Astrocyte of the spinal cord (primary cell): Measurements from ENCODE around the gene FNBP1.

Experiments used
- DNase-seq: peaks from one replicate; pipeline ENCODE4 v3.0.0; 2011; ENCODE audit warnings: low read depth, low spot score
- H3K4me3 ChIP-seq: 2 replicates; pipeline ENCODE4 v1.5.1; 2011; ENCODE audit warnings: low read depth, mild to moderate bottlenecking, low read length, moderate library complexity
- in situ Hi-C: cut with HindIII; loops from 2 replicates; pipeline ENCODE4 v1.10.0; 2017; ENCODE audit warnings: low sequenced_read_pairs
- TF ChIP-seq, protein P1 (sequence below): IDR thresholded peaks from 2 replicates; pipeline ENCODE4 v1.5.1; 2012; ENCODE audit warnings: low read depth, mild to moderate bottlenecking, low read length, inconsistent platforms

FNBP1 gene

DNA sequence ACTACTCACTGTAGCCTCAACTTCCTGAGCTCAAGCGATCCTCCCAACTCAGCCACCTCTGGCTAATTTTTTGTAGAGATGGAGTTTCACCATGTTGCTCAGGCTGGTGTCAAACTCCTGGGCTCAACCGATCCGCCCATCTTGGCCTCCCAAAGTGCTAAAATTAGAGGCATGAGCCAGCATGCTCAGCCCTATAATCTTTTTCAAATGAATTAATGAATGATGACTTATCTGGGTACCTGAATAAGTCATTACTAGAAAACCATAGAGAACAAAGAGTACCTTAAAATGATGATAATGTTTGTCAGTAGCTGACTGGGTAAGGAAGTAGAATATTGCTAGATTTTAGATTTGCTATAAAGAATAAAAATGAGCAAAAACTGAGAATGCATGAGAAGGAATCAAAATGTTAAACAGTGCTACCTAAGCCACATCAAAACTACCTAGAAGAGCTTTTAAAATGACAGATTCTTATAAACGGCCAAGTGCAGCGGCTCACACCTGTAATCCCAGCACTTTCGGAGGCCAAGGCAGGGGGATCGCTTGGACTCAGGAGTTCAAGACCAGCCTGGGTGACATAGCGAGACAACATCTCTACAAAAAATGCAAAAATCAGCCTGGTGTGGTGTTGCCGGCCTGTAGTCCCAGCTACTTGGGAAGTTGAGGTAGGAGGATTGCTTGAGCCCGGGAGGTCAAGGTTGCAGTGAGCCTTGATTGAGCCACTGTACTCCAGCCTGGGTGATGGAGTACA lies 13.6 kb downstream of the FNBP1 start:
- DNase-seq = no peak
- TF ChIP-seq, protein P1, sequence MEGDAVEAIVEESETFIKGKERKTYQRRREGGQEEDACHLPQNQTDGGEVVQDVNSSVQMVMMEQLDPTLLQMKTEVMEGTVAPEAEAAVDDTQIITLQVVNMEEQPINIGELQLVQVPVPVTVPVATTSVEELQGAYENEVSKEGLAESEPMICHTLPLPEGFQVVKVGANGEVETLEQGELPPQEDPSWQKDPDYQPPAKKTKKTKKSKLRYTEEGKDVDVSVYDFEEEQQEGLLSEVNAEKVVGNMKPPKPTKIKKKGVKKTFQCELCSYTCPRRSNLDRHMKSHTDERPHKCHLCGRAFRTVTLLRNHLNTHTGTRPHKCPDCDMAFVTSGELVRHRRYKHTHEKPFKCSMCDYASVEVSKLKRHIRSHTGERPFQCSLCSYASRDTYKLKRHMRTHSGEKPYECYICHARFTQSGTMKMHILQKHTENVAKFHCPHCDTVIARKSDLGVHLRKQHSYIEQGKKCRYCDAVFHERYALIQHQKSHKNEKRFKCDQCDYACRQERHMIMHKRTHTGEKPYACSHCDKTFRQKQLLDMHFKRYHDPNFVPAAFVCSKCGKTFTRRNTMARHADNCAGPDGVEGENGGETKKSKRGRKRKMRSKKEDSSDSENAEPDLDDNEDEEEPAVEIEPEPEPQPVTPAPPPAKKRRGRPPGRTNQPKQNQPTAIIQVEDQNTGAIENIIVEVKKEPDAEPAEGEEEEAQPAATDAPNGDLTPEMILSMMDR = no peak
- in situ Hi-C loops = no loop called here
- no peak overlapping the region for H3K4me3 ChIP-seq

DNA sequence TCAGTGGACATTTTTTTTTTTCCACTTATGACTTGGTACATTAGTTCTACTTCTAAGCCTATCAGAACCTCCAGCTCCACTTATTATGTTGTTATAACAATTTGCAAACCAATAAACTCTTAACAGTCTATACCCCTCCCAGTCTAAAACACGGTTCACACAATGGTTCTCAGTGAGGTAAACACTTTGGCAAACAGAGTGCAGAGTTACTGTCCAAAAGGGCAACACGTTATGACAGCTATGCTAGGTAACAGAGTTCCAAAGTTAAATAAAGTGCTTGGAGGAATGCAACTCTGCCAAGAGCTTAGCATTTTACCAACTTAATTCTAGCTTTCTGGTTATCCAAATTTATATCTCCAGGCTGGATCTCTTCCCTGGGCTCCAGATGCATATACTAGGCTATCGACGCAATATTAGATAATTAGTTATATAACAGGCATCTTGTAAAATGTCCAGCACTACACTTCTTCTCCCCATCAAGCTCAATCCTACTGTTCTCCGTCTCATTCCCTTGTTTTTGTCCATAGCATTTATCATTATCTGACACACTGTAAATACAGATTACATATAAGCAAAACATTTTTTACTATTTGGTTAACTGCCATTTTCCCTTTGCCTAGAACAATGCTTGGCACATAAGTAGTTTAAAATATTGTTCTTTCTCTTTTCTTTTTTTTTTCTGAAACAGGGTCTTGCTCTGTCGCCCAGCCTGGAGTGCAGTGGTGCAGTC lies 14.3 kb downstream of the FNBP1 start:
- H3K4me3 ChIP-seq = no peak overlapping the region
- TF ChIP-seq, protein P1 = no peak
- in situ Hi-C loops = no loop called here
- DNase-seq = no peak

GRCh38 chr9:130027533-130028365 lies 15.2 kb downstream of the FNBP1 start:
- TF ChIP-seq, protein P1 = no peak
- in situ Hi-C loops = no loop called here
- no peak overlapping the region for H3K4me3 ChIP-seq

GRCh38 chr9:130026583-130027340 lies 16.2 kb downstream of the FNBP1 start:
- TF ChIP-seq, protein P1 = no peak
- H3K4me3 ChIP-seq = no peak overlapping the region

More at GRCh38 chr9:130027533-130028365, 15.2 kb downstream of the FNBP1 start:
- DNase-seq = no peak

DNA sequence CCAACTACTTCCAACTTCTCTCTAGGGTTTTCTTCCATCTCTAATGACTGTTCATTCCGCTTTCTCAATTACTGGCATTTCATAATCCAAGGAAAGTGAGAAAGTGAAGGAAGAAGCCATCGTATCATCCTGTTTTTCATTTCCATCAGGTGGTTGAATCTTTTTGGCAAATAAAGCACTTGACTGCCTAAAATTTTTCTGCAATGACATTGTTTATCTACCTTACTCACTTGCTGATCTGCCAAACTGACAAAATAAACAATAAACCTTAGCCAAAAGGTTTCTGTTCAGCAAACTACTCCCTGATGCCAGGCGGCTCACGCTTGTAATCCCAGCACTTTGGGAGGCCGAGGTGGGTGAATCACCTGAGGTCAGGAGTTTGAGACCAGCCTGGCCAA lies 18.4 kb downstream of the FNBP1 start:
- in situ Hi-C loops = no loop called here
- DNase-seq = no peak
- no peak overlapping the region for H3K4me3 ChIP-seq
- TF ChIP-seq, protein P1 = no peak

More at GRCh38 chr9:130026583-130027340, 16.2 kb downstream of the FNBP1 start:
- no peak for DNase-seq
- in situ Hi-C loops = no loop called here
